ENCODE measurements around the gene DNA2. TPM values are rescaled to one million over a fixed set of nuclear protein-coding genes. Genes with fewer than 3 reads are reported as not detected.

The DNA2 gene
- total RNA-seq, 1 donor from 2014 or later, result 4.6 TPM

GRCh38 chr10:68364101-68364886 lies 107.5 kb downstream of the DNA2 start:
- no peak for DNase-seq (ENCODE audit: extremely low read depth, low read depth, low spot score)

Other genes with a start within 250 kb of the DNA2 start
- not detected in 2 replicates for gene ATOH7, start 239.9 kb downstream of the DNA2 start, total RNA-seq
- gene HNRNPH3, start 139.9 kb downstream of the DNA2 start, total RNA-seq, result 15.4 and 47.5 TPM in 2 replicates
- 4.7 and 5.2 TPM in 2 replicates for gene PBLD, start 139.0 kb downstream of the DNA2 start, total RNA-seq
- gene RUFY2, start 64.7 kb downstream of the DNA2 start, total RNA-seq, result 24.2 and 31.8 TPM in 2 replicates
- gene SLC25A16, start 55.5 kb upstream of the DNA2 start, total RNA-seq, result 12.1 and 30.1 TPM in 2 replicates
- gene TET1, start 88.4 kb upstream of the DNA2 start, total RNA-seq, result 2.1 and 2.4 TPM in 2 replicates
- gene CCAR1, start 249.3 kb upstream of the DNA2 start, total RNA-seq, result 33.2 and 66.8 TPM in 2 replicates